GM12864 (cell line): ENCODE data around the gene ADCYAP1.

ENCODE experiments used
- DNase-seq: peaks from one replicate; pipeline ENCODE4 v3.0.0-alpha.2; 2011; ENCODE audit warnings: low read depth
- H3K4me3 ChIP-seq: 2 replicates; pipeline ENCODE4 v1.5.1; 2011; ENCODE audit warnings: mild to moderate bottlenecking, low read depth, low read length, control low read depth
- TF ChIP-seq, protein P1 (sequence below): IDR thresholded peaks from 2 replicates; pipeline ENCODE4 v1.5.1; 2011; ENCODE audit warnings: low read depth, mild to moderate bottlenecking, moderate library complexity, low read length, control low read depth, inconsistent platforms; ENCODE audit errors: missing control alignments

Gene ADCYAP1

DNA sequence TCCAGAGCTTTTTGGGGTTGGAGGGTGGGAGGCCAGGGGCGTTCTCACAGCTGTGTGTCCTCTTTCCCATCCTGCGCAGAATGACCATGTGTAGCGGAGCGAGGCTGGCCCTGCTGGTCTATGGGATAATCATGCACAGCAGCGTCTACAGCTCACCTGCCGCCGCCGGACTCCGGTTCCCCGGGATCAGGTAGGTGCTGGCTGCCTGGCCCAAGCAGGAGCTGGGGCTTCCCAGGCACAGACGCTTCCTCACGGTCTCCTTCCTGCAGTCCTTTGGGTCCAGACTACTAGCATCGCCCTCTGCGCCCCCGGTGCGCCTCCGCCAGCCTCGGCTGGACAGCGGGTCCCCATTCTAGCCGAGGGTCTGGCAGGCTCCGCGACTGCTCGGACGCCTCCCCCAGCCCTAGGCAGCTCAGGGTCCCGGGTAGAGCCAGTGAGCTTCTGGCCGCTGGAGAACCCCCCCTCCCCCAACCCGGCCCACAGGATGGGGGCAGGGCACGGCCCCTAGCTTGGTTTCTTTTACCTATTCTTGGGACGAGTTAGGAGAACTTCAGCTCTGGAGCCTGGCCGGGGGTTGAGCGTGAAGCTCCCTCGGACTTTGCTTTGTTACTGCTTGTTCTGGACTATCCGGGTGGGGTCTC is 756 bp downstream of the ADCYAP1 start:
- TF ChIP-seq, protein P1, sequence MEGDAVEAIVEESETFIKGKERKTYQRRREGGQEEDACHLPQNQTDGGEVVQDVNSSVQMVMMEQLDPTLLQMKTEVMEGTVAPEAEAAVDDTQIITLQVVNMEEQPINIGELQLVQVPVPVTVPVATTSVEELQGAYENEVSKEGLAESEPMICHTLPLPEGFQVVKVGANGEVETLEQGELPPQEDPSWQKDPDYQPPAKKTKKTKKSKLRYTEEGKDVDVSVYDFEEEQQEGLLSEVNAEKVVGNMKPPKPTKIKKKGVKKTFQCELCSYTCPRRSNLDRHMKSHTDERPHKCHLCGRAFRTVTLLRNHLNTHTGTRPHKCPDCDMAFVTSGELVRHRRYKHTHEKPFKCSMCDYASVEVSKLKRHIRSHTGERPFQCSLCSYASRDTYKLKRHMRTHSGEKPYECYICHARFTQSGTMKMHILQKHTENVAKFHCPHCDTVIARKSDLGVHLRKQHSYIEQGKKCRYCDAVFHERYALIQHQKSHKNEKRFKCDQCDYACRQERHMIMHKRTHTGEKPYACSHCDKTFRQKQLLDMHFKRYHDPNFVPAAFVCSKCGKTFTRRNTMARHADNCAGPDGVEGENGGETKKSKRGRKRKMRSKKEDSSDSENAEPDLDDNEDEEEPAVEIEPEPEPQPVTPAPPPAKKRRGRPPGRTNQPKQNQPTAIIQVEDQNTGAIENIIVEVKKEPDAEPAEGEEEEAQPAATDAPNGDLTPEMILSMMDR, result no peak
- DNase-seq, result no peak
- H3K4me3 ChIP-seq, result no peak overlapping the region

DNA sequence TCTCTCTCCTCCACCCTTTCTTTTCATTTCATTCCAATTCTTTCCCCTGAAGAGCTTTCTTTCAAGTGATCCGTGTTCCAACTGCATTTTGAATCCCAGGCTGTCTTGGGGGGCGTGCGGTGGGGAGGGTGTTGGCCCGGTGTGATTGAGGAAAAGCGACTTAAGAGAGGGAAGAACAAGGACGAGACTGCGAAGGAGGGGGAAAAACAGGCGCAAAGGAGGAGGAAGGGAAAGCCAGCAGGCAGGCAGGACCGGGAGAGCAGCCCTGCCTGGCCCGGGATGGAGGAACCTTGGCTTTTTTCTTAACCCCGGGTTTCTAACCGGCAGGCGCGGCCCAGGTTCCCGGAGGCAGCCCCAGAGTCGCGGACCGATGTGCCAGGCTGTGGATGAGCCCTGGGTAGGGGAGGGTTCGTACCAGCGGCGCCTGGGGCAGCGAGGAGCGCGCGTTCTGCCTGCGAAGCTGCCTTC is 1.3 kb downstream of the ADCYAP1 start:
- TF ChIP-seq, protein P1, result no peak
- DNase-seq, result no peak
- H3K4me3 ChIP-seq, result no peak overlapping the region

- DNase-seq, result no peak
- no peak overlapping the region for H3K4me3 ChIP-seq
- TF ChIP-seq, protein P1, result no peak
Measured at GRCh38 chr18:906416-907114, 1.9 kb downstream of the ADCYAP1 start.

DNA sequence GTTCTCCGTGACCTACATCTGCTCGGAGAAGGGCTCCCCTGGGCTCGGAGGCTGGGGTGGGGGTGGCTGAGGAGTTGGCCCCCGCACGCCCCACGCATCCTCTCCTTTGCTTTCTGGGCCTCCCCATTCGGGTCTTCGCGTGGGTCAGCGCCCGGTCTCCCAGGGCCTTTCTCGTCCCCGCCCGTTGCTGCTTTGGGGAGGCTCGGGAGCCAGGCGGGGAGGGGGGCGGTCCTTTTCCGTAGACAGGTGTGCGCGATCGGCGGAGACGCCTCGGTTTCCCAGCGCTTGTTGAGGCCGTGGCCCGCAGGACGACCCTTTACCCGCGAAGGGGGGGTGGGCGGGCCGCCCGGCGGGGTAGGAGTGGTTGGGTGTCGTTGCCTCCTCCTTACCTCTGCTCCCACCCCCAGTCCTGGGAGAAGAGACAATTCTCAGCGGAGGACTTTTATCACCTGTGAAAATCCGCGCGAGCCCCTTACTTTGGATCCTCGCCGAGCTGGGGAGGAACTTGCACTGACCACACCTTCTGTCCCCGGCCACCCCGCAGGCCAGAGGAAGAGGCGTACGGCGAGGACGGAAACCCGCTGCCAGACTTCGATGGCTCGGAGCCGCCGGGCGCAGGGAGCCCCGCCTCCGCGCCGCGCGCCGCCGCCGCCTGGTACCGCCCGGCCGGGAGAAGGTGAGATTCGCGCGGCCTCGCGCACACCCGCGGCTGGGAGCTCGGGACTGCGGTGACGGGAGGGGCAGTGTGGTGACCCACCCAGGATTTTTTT is 2.6 kb downstream of the ADCYAP1 start:
- DNase-seq, result no peak
- no peak overlapping the region for H3K4me3 ChIP-seq
- TF ChIP-seq, protein P1, result no peak

DNA sequence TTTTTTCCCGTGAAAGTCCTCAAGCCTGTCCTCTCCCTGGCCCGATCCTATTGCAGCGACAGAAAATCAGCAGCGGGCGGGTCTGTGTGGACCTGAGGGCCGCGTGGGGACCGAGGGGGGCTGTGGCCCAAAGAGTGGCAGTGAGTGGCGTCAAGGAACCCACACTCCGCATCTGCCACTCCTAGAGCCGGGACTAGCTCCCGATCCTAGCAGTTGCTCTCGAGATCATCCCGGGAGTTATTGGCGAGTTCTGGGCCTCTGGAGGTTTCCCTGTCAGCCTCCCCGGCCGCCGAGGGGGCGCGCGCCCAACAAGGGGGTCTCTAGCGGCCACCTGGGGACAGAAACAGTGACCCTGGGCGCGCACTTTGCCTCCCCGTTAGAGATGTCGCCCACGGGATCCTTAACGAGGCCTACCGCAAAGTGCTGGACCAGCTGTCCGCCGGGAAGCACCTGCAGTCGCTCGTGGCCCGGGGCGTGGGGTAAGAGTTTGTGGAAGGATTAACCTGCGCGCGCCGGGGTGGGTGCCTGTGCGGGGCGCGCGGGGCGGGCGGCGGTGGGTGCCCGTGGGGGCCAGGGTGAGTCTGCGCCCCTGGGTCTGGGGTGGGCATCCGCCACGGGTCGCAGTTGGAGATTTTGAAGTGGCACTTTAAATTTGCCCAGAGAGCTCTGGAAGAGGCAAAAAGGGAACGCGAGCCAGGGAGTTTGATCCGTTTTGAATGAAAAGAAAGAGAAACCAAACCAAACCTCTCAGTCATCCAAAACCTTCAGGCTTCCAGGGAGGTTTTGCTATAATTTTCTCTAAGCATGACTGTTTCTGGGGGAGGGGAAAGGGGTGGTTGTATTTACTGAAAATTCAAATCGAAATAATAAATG is 3.5 kb downstream of the ADCYAP1 start:
- H3K4me3 ChIP-seq, result no peak overlapping the region
- no peak for DNase-seq
- TF ChIP-seq, protein P1, result no peak
